SH-SY5Y (cell line): Measurements from ENCODE around the gene FSHR.

ENCODE experiments used
- GATA2 ChIP-seq: IDR thresholded peaks from 2 replicates; pipeline ENCODE4 v1.6.1; 2011; ENCODE audit warnings: mild to moderate bottlenecking, low read depth, low read length
- GATA3 ChIP-seq: IDR thresholded peaks from 2 replicates; pipeline ENCODE4 v1.6.1; 2011; ENCODE audit warnings: low read depth, mild to moderate bottlenecking, low read length, moderate library complexity

DNA sequence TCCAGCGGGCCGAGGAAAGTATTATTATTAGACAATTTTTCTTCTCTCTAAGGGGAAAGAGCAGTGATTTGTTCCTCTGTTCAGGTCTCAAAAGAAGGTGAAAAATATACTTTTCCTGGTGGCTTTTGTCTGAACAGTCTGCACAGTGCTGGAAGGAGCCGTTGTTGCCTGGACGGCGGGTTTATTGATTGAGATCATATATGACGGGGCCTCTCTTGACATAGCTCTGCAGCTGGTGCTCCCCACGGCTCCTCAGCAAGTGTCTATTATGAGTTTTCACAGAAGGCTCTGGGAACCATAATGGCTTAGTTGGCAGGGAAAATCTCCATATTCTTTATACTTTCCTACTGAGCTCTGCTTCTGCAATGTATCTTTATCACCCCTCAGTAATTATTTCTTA is 42.9 kb downstream of the FSHR start:
- TF ChIP-seq GATA2 (no peak), GATA3 (no peak)
